Measurements from ENCODE around the gene DLD. TPM values are rescaled to one million over a fixed set of nuclear protein-coding genes. Genes with fewer than 3 reads are reported as not detected.
A peak's percentile ranks its signal among the peaks of the same experiment; 100 is the strongest.
"Not testable (repeated sequence)": the region's sequence is repeated elsewhere in the genome, so short reads cannot be mapped to it uniquely, and the experiment has no call there.

The DLD gene
- total RNA-seq, 8 experiments from 2014 or later: 43.2 to 115 (median 71.6) TPM

DNA sequence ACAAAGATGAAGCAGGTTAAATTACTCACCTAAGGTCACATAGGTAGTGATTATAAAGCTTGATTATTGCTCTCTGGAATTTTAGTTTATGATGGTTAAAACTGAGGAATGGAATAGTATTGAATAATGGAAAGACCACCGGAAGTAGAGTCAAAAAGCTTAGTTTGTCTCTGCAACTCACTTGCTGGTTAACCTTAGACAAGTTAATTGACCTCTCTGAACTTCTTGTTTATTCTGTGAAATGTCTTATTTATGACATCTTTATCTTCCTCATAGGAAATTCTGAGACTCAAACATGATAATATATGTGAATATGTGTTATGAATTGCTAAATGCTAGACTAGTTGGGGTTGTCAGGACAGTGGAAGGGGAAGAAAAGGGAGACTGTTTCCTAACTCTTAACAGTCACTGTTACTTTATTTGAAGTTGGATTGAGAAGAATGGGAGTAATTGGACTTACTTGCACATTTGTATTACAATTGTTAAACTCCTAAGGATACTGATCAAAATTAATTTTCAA is 9.6 kb downstream of the DLD start:
- Histone ChIP-seq H3K4me3 (no peak overlapping the region), H3K4me1 (replicated peaks in 1 of 2) (peaks cover 0 to 4% of the 10 kb centered on the region in 2 donors), H3K27ac (no peak overlapping the region)
- peak in 1 of 8 experiments; percentile 30 for ATAC-seq (replicated peaks in 6 of 8)
- in situ Hi-C loops (cut with MboI; ENCODE audit: low pct_unique_long_range_greater_than_20kb in 2 of 9, low sequenced_read_pairs in 9 of 9, unreplicated experiment in 9 of 9): no loop called here
- 17 to 100% (median 100%) methylated on average over 1 of the region's 1 CpG; no CpG with 5 or more reads in 1 of the 10 experiments for WGBS, 10 experiments

GRCh38 chr7:107902381-107902780 is 11.4 kb downstream of the DLD start:
- peaks cover 0 to 4% of the 10 kb centered on the region in 2 donors for H3K4me1 ChIP-seq (replicated peaks in 1 of 2)
- peak in 2 of 8 experiments; percentile 39 to 41 for ATAC-seq (replicated peaks in 6 of 8)
- no peak overlapping the region for H3K27ac ChIP-seq
- in situ Hi-C loops (cut with MboI; ENCODE audit: low pct_unique_long_range_greater_than_20kb in 2 of 9, low sequenced_read_pairs in 9 of 9, unreplicated experiment in 9 of 9): no loop called here
- H3K4me3 ChIP-seq: no peak overlapping the region

- peak in 3 of 8 experiments; percentile 44 to 93 (median 92) for ATAC-seq (replicated peaks in 6 of 8)
- H3K27ac ChIP-seq: no peak overlapping the region
- in situ Hi-C loops (cut with MboI; ENCODE audit: low pct_unique_long_range_greater_than_20kb in 2 of 9, low sequenced_read_pairs in 9 of 9, unreplicated experiment in 9 of 9): no loop called here
- H3K4me3 ChIP-seq: no peak overlapping the region
- WGBS, 10 experiments: 33 to 100% (median 94%) methylated on average over 1 to 2 of the region's 2 CpGs
- no peaks in the 10 kb centered on the region for H3K4me1 ChIP-seq (replicated peaks in 1 of 2)
Observed at GRCh38 chr7:107907790-107908189, 16.8 kb downstream of the DLD start.

- Histone ChIP-seq H3K27ac (no peak overlapping the region), H3K4me3 (no peak overlapping the region), H3K4me1 (replicated peaks in 1 of 2) (peaks cover 0 to 4% of the 10 kb centered on the region in 2 donors)
- no peak for ATAC-seq (replicated peaks in 6 of 8)
- in situ Hi-C loops (cut with MboI; ENCODE audit: low pct_unique_long_range_greater_than_20kb in 2 of 9, low sequenced_read_pairs in 9 of 9, unreplicated experiment in 9 of 9): no loop called here
- WGBS, 10 experiments: 86 to 100% (median 100%) methylated on average over 1 of the region's 1 CpG; no CpG with 5 or more reads in 2 of the 10 experiments
Observed at GRCh38 chr7:107909445-107909844, 18.5 kb downstream of the DLD start.

- WGBS, 10 experiments: 40 to 100% (median 68%) methylated on average over 1 to 2 of the region's 2 CpGs
- Histone ChIP-seq H3K4me3 (no peak overlapping the region), H3K27ac (no peak overlapping the region), H3K4me1 (replicated peaks in 1 of 2) (peaks cover 0 to 4% of the 10 kb centered on the region in 2 donors)
- in situ Hi-C loops (cut with MboI; ENCODE audit: low pct_unique_long_range_greater_than_20kb in 2 of 9, low sequenced_read_pairs in 9 of 9, unreplicated experiment in 9 of 9): no loop called here
- ATAC-seq (replicated peaks in 6 of 8): no peak
Observed at GRCh38 chr7:107911981-107912380, 21.0 kb downstream of the DLD start.

GRCh38 chr7:107913851-107914250 is 22.9 kb downstream of the DLD start:
- peak in 3 of 8 experiments; percentile 58 to 87 (median 79) for ATAC-seq (replicated peaks in 6 of 8)
- H3K4me1 ChIP-seq (replicated peaks in 1 of 2): peaks cover 0 to 4% of the 10 kb centered on the region in 2 donors
- H3K4me3 ChIP-seq: no peak overlapping the region
- H3K27ac ChIP-seq: no peak overlapping the region
- WGBS, 10 experiments: 8 to 100% (median 72%) methylated on average over 2 of the region's 2 CpGs; no CpG with 5 or more reads in 1 of the 10 experiments
- in situ Hi-C loops (cut with MboI; ENCODE audit: low pct_unique_long_range_greater_than_20kb in 2 of 9, low sequenced_read_pairs in 9 of 9, unreplicated experiment in 9 of 9): no loop called here

GRCh38 chr7:107914831-107915230 is 23.8 kb downstream of the DLD start:
- in situ Hi-C loops (cut with MboI; ENCODE audit: low pct_unique_long_range_greater_than_20kb in 2 of 9, low sequenced_read_pairs in 9 of 9, unreplicated experiment in 9 of 9): no loop called here

GRCh38 chr7:107915541-107915940 is 24.6 kb downstream of the DLD start:
- no peak overlapping the region for H3K27ac ChIP-seq
- 76 to 100% (median 92%) methylated on average over 1 to 2 of the region's 2 CpGs for WGBS, 10 experiments
- peaks cover 0 to 4% of the 10 kb centered on the region in 2 donors for H3K4me1 ChIP-seq (replicated peaks in 1 of 2)
- H3K4me3 ChIP-seq: no peak overlapping the region
- in situ Hi-C loops (cut with MboI; ENCODE audit: low pct_unique_long_range_greater_than_20kb in 2 of 9, low sequenced_read_pairs in 9 of 9, unreplicated experiment in 9 of 9): no loop called here
- no peak for ATAC-seq (replicated peaks in 6 of 8)

More at GRCh38 chr7:107914831-107915230, 23.8 kb downstream of the DLD start:
- Histone ChIP-seq H3K4me1 (replicated peaks in 1 of 2) (peaks cover 0 to 4% of the 10 kb centered on the region in 2 donors), H3K4me3 (no peak overlapping the region), H3K27ac (no peak overlapping the region)
- ATAC-seq (replicated peaks in 6 of 8): no peak
- WGBS, 10 experiments: 0 to 100% (median 43%) methylated on average over 1 of the region's 1 CpG; no CpG with 5 or more reads in 2 of the 10 experiments

- in situ Hi-C loops (cut with MboI; ENCODE audit: low pct_unique_long_range_greater_than_20kb in 2 of 9, low sequenced_read_pairs in 9 of 9, unreplicated experiment in 9 of 9): no loop called here
- no peak overlapping the region for H3K4me3 ChIP-seq
- peak in 1 of 8 experiments; percentile 41 for ATAC-seq (replicated peaks in 6 of 8)
- 65 to 100% (median 94%) methylated on average over 2 to 3 of the region's 3 CpGs; no CpG with 5 or more reads in 1 of the 10 experiments for WGBS, 10 experiments
- peaks cover 0 to 4% of the 10 kb centered on the region in 2 donors for H3K4me1 ChIP-seq (replicated peaks in 1 of 2)
- H3K27ac ChIP-seq: no peak overlapping the region
Observed at GRCh38 chr7:107917763-107918651, 27.0 kb downstream of the DLD start.

DNA sequence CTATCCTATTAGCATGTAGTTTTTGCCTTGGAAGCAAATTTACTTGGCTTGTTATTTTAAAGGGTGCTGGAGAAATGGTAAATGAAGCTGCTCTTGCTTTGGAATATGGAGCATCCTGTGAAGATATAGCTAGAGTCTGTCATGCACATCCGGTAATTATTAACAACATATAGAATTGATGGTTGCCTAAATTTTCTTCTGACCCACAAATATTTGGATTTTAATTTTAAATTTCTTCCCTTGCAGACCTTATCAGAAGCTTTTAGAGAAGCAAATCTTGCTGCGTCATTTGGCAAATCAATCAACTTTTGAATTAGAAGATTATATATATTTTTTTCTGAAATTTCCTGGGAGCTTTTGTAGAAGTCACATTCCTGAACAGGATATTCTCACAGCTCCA is 28.0 kb downstream of the DLD start:
- in situ Hi-C loops (cut with MboI; ENCODE audit: low pct_unique_long_range_greater_than_20kb in 2 of 9, low sequenced_read_pairs in 9 of 9, unreplicated experiment in 9 of 9): no loop called here
- WGBS, 10 experiments: 91 to 100% (median 100%) methylated on average over 1 to 2 of the region's 2 CpGs; no CpG with 5 or more reads in 1 of the 10 experiments
- ATAC-seq (replicated peaks in 6 of 8): no peak
- no peak overlapping the region for H3K4me3 ChIP-seq
- H3K4me1 ChIP-seq (replicated peaks in 1 of 2): no peaks in the 10 kb centered on the region
- no peak overlapping the region for H3K27ac ChIP-seq

- in situ Hi-C loops (cut with MboI; ENCODE audit: low pct_unique_long_range_greater_than_20kb in 2 of 9, low sequenced_read_pairs in 9 of 9, unreplicated experiment in 9 of 9): no loop called here
- peak in 2 of 8 experiments; percentile 35 to 64 for ATAC-seq (replicated peaks in 6 of 8)
- 8 to 89% (median 50%) methylated on average over 1 of the region's 1 CpG; no CpG with 5 or more reads in 3 of the 10 experiments for WGBS, 10 experiments
- Histone ChIP-seq H3K4me3 (no peak overlapping the region), H3K27ac (no peak overlapping the region), H3K4me1 (replicated peaks in 1 of 2) (no peaks in the 10 kb centered on the region)
Observed at GRCh38 chr7:107920048-107920772, 29.2 kb downstream of the DLD start.

DNA sequence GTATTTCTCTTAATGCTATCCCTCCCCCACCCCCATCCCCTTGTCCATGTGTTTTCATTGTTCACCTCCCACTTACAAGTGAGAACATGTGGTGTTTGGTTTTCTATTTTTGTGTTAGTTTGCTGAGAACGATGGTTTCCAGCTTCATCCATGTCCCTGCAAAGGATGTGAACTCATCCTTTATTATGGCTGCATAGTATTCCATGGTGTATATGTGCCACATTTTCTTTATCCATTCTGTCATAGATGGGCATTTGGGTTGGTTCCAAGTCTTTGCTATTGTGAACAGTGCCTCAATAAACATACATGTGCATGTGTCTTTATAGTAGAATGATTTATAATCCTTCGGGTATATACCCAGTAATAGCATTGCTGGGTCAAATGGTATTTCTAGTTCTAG is 30.8 kb downstream of the DLD start:
- H3K4me3 ChIP-seq; ATAC-seq (replicated peaks in 6 of 8): not testable (repeated sequence)
- 60 to 100% (median 67%) methylated on average over 1 to 2 of the region's 2 CpGs; no CpG with 5 or more reads in 7 of the 10 experiments for WGBS, 10 experiments

DNA sequence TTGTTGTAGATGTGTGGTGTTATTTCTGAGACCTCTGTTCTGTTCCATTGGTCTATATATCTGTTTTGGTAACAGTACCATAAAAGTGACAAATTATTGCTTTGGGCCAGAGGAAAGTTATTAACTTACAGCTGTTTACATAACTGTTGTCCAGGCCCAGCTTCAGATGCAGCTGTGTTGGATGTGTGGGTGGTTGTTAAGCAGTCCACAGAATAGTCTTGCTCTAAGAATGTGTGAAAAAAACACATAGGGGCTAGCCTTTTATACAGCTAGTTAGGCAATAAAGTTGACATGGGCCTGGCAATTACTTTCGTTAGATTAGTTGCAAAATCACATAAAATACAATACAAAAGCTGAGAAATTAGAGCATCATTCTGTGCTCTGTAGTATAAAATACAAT is 31.9 kb downstream of the DLD start:
- no peaks in the 10 kb centered on the region for H3K4me1 ChIP-seq (replicated peaks in 1 of 2)
- peak in 2 of 8 experiments; percentile 13 to 44 for ATAC-seq (replicated peaks in 6 of 8)
- WGBS, 10 experiments: 14 to 100% (median 88%) methylated on average over 1 of the region's 1 CpG; no CpG with 5 or more reads in 1 of the 10 experiments
- H3K4me3 ChIP-seq: no peak overlapping the region
- H3K27ac ChIP-seq: no peak overlapping the region
- in situ Hi-C loops (cut with MboI; ENCODE audit: low pct_unique_long_range_greater_than_20kb in 2 of 9, low sequenced_read_pairs in 9 of 9, unreplicated experiment in 9 of 9): no loop called here

More for the DNA sequence above, 30.8 kb downstream of the DLD start:
- H3K4me1 ChIP-seq (replicated peaks in 1 of 2); in situ Hi-C loops (cut with MboI; ENCODE audit: low pct_unique_long_range_greater_than_20kb in 2 of 9, low sequenced_read_pairs in 9 of 9, unreplicated experiment in 9 of 9); H3K27ac ChIP-seq: not testable (repeated sequence)
